Smooth muscle cell (in vitro differentiated cells): Measurements from ENCODE around the gene OSBPL6. TPM values are rescaled to one million over a fixed set of nuclear protein-coding genes. Genes with fewer than 3 reads are reported as not detected.
"Not testable (repeated sequence)": the region's sequence is repeated elsewhere in the genome, so short reads cannot be mapped to it uniquely, and the experiment has no call there.

Experiments used
- DNase-seq: peaks from one replicate; lab custom pipeline; 2025; ENCODE audit not compliant: unreplicated experiment; lab: John Stamatoyannopoulos, UW
- H2AFZ ChIP-seq: fragments of 200-600 bp; sonication (generic); 2 replicates; pipeline ENCODE4 v1.6.0; 2016; ENCODE audit warnings: antibody characterized with exemption, low read depth, mild to moderate bottlenecking
- H3F3A ChIP-seq: fragments of 200-600 bp; sonication (generic); 2 replicates; pipeline ENCODE4 v1.6.0; 2017; ENCODE audit warnings: antibody characterized with exemption, low read depth
- H3K27ac ChIP-seq: fragments of 200-600 bp; sonication (generic); 2 replicates; pipeline ENCODE4 v1.5.1; 2016; ENCODE audit warnings: low read depth, mild to moderate bottlenecking
- H3K27me3 ChIP-seq: fragments of 200-600 bp; sonication (generic); 2 replicates; pipeline ENCODE4 v1.6.1; 2016; ENCODE audit warnings: low read depth, mild to moderate bottlenecking
- H3K36me3 ChIP-seq: fragments of 200-600 bp; sonication (generic); 2 replicates; pipeline ENCODE4 v1.5.1; 2016; ENCODE audit warnings: low read depth
- H3K4me1 ChIP-seq: fragments of 200-600 bp; sonication (generic); 2 replicates; pipeline ENCODE4 v1.5.1; 2016; ENCODE audit warnings: low read depth
- H3K4me2 ChIP-seq: fragments of 200-600 bp; sonication (generic); 2 replicates; pipeline ENCODE4 v1.6.0; 2016; ENCODE audit warnings: mild to moderate bottlenecking
- H3K4me3 ChIP-seq: fragments of 200-600 bp; sonication (generic); 2 replicates; pipeline ENCODE4 v1.5.1; 2016; ENCODE audit warnings: mild to moderate bottlenecking
- H3K79me2 ChIP-seq: fragments of 200-600 bp; sonication (generic); 2 replicates; pipeline ENCODE4 v1.6.0; 2016; ENCODE audit warnings: low read depth, mild to moderate bottlenecking
- H3K9ac ChIP-seq: fragments of 200-600 bp; sonication (generic); 2 replicates; pipeline ENCODE4 v1.6.0; 2016; ENCODE audit warnings: low read depth
- H3K9me3 ChIP-seq: fragments of 200-600 bp; sonication (generic); replicated peaks from 2 replicates; pipeline ENCODE4 v1.5.1; 2016; ENCODE audit warnings: low read depth
- H4K20me1 ChIP-seq: fragments of 200-600 bp; sonication (generic); 2 replicates; pipeline ENCODE4 v1.6.0; 2016; ENCODE audit warnings: low read depth
- CTCF ChIP-seq: fragments of 200-600 bp; sonication (generic); IDR thresholded peaks from 2 replicates; pipeline ENCODE4 v1.5.1; 2017; ENCODE audit warnings: borderline replicate concordance, mild to moderate bottlenecking, antibody characterized with exemption; ENCODE audit not compliant: insufficient read depth, poor library complexity, severe bottlenecking
- WGBS: methylation state at CpG from one replicate; pipeline ENCODE4 v1.1.7; 2016; ENCODE audit warnings: low lambda C conversion rate; 5-methylcytosine and 5-hydroxymethylcytosine counted together
- polyA plus RNA-seq: library from polyadenylated mRNA; unstranded; fragments of >200 nt; fragmentation: Nextera tagmentation; extraction: Ambion mirVana; gene quantifications from 2 replicates; pipeline ENCODE4 v1.2.1, GENCODE V29; 2016
- total RNA-seq: library from RNA; depleted of rRNA; stranded (reverse); fragments of >200 nt; gene quantifications from 2 replicates; pipeline ENCODE4 v1.2.3, GENCODE V29; 2014

The OSBPL6 gene
- total and polyA plus RNA-seq, 2 experiments from 2014 or later, result 7.4 to 7.6 TPM

- no peak overlapping the region for H3K4me2 ChIP-seq
- no peak overlapping the region for H3K27ac ChIP-seq
- H3K4me3 ChIP-seq, result no peak overlapping the region
- no peak overlapping the region for H2AFZ ChIP-seq
- no peaks in the 10 kb centered on the region for H4K20me1 ChIP-seq
- no peaks in the 10 kb centered on the region for H3F3A ChIP-seq
- H3K36me3 ChIP-seq, result no peaks in the 10 kb centered on the region
- no peak overlapping the region for H3K9ac ChIP-seq
- WGBS, result 97% methylated on average over 1 of the region's 1 CpG
- no peak for TF ChIP-seq CTCF
- H3K9me3 ChIP-seq, result no peaks in the 10 kb centered on the region
- no peaks in the 10 kb centered on the region for H3K27me3 ChIP-seq
- no peaks in the 10 kb centered on the region for H3K79me2 ChIP-seq
- H3K4me1 ChIP-seq, result no peaks in the 10 kb centered on the region
- DNase-seq, result no peak
Observed at GRCh38 chr2:178173657-178174056, 20.7 kb upstream of the OSBPL6 start.

GRCh38 chr2:178177066-178177679 is 17.1 kb upstream of the OSBPL6 start:
- Histone ChIP-seq H3K9me3 (no peaks in the 10 kb centered on the region), H3K27ac (no peak overlapping the region), H3K79me2 (no peaks in the 10 kb centered on the region), H2AFZ (no peak overlapping the region), H3K27me3 (no peaks in the 10 kb centered on the region), H3K36me3 (no peaks in the 10 kb centered on the region), H4K20me1 (no peaks in the 10 kb centered on the region), H3K4me3 (no peak overlapping the region), H3K4me1 (no peaks in the 10 kb centered on the region), H3F3A (no peaks in the 10 kb centered on the region), H3K9ac (no peak overlapping the region), H3K4me2 (no peak overlapping the region)
- TF ChIP-seq CTCF, result no peak
- DNase-seq, result no peak
- WGBS, result 94% methylated on average over 1 of the region's 1 CpG

- not testable (repeated sequence) for H3K27ac ChIP-seq, H3K36me3 ChIP-seq, H2AFZ ChIP-seq, H3K79me2 ChIP-seq, DNase-seq, H3K9ac ChIP-seq, H3K4me2 ChIP-seq, H3K4me1 ChIP-seq, H3F3A ChIP-seq, H3K9me3 ChIP-seq, H3K27me3 ChIP-seq, H3K4me3 ChIP-seq, H4K20me1 ChIP-seq
- WGBS, result 95% methylated on average over 2 of the region's 2 CpGs
Observed at GRCh38 chr2:178180648-178181047, 13.7 kb upstream of the OSBPL6 start.

GRCh38 chr2:178187861-178188260 is 6.5 kb upstream of the OSBPL6 start:
- no peaks in the 10 kb centered on the region for H4K20me1 ChIP-seq
- WGBS, result 82% methylated on average over 4 of the region's 4 CpGs

More at GRCh38 chr2:178187861-178188260, 6.5 kb upstream of the OSBPL6 start:
- H3K9ac ChIP-seq, result no peak overlapping the region
- no peak for TF ChIP-seq CTCF
- H3K4me3 ChIP-seq, result no peak overlapping the region
- H3K4me1 ChIP-seq, result no peaks in the 10 kb centered on the region
- no peaks in the 10 kb centered on the region for H3K79me2 ChIP-seq
- H3K4me2 ChIP-seq, result no peak overlapping the region
- H3K36me3 ChIP-seq, result no peaks in the 10 kb centered on the region
- H3K9me3 ChIP-seq, result no peaks in the 10 kb centered on the region
- no peak for DNase-seq
- H3F3A ChIP-seq, result peaks cover 7% of the 10 kb centered on the region
- H3K27me3 ChIP-seq, result no peaks in the 10 kb centered on the region
- no peak overlapping the region for H3K27ac ChIP-seq
- no peak overlapping the region for H2AFZ ChIP-seq
